ENCODE measurements around the gene CELF2.

CELF2 gene

GRCh38 chr10:11302181-11302580 lies 284.5 kb downstream of the CELF2 start:
- TF ChIP-seq CTCF (conservative IDR thresholded peaks at IDR 0.05; ENCODE audit: control insufficient read depth, insufficient read depth, low read depth, low read length) = no peak
- H3K4me3 ChIP-seq (ENCODE audit: control insufficient read depth, low read depth, low read length) = no peak overlapping the region
- no peak for DNase-seq (ENCODE audit: low read depth)

GRCh38 chr10:11303361-11304170 lies 285.9 kb downstream of the CELF2 start:
- no peak for DNase-seq (ENCODE audit: low read depth)
- no peak overlapping the region for H3K4me3 ChIP-seq (ENCODE audit: control insufficient read depth, low read depth, low read length)
- TF ChIP-seq CTCF (conservative IDR thresholded peaks at IDR 0.05; ENCODE audit: control insufficient read depth, insufficient read depth, low read depth, low read length) = no peak

- DNase-seq (ENCODE audit: low read depth) = no peak
- H3K4me3 ChIP-seq (ENCODE audit: control insufficient read depth, low read depth, low read length) = no peak overlapping the region
- no peak for TF ChIP-seq CTCF (conservative IDR thresholded peaks at IDR 0.05; ENCODE audit: control insufficient read depth, insufficient read depth, low read depth, low read length)
Observed at GRCh38 chr10:11304906-11305585, 287.4 kb downstream of the CELF2 start.

GRCh38 chr10:11305825-11306593 lies 288.3 kb downstream of the CELF2 start:
- no peak for TF ChIP-seq CTCF (conservative IDR thresholded peaks at IDR 0.05; ENCODE audit: control insufficient read depth, insufficient read depth, low read depth, low read length)
- no peak for DNase-seq (ENCODE audit: low read depth)
- no peak overlapping the region for H3K4me3 ChIP-seq (ENCODE audit: control insufficient read depth, low read depth, low read length)

GRCh38 chr10:11307004-11307403 lies 289.3 kb downstream of the CELF2 start:
- TF ChIP-seq CTCF (conservative IDR thresholded peaks at IDR 0.05; ENCODE audit: control insufficient read depth, insufficient read depth, low read depth, low read length) = no peak
- no peak overlapping the region for H3K4me3 ChIP-seq (ENCODE audit: control insufficient read depth, low read depth, low read length)
- no peak for DNase-seq (ENCODE audit: low read depth)

GRCh38 chr10:11307937-11308336 lies 290.3 kb downstream of the CELF2 start:
- no peak for TF ChIP-seq CTCF (conservative IDR thresholded peaks at IDR 0.05; ENCODE audit: control insufficient read depth, insufficient read depth, low read depth, low read length)
- no peak overlapping the region for H3K4me3 ChIP-seq (ENCODE audit: control insufficient read depth, low read depth, low read length)
- DNase-seq (ENCODE audit: low read depth) = no peak

Data from fibroblast of mammary gland (primary cell).